Kidney epithelial cell (primary cell): Measurements from ENCODE around the gene GUCY1A1. TPM values are rescaled to one million over a fixed set of nuclear protein-coding genes. Genes with fewer than 3 reads are reported as not detected.

ENCODE experiments used
- DNase-seq: peaks from one replicate; pipeline ENCODE4 v3.0.0-alpha.2; 2010; ENCODE audit warnings: low read depth
- H3K27me3 ChIP-seq: 2 replicates; pipeline ENCODE4 v1.6.0; 2011; ENCODE audit warnings: low read length; ENCODE audit not compliant: control insufficient read depth, insufficient read depth
- H3K36me3 ChIP-seq: 2 replicates; pipeline ENCODE4 v1.5.1; 2011; ENCODE audit warnings: low read length; ENCODE audit not compliant: control insufficient read depth, insufficient read depth
- H3K4me3 ChIP-seq: 2 replicates; pipeline ENCODE4 v1.5.1; 2011; ENCODE audit warnings: low read depth, mild to moderate bottlenecking, control low read depth, low read length
- CTCF ChIP-seq: IDR thresholded peaks from 2 replicates; pipeline ENCODE4 v1.5.1; 2011; ENCODE audit warnings: mild to moderate bottlenecking, moderate library complexity, low read length, control low read depth, inconsistent platforms; ENCODE audit not compliant: insufficient read depth, poor library complexity, severe bottlenecking
- total RNA-seq: library from RNA; depleted of rRNA; stranded (reverse); fragments of >200 nt; gene quantifications from 2 replicates; pipeline ENCODE4 v1.2.3, GENCODE V29; 2015

The GUCY1A1 gene
- total RNA-seq, 1 donor from 2014 or later, result 3.1 TPM

GRCh38 chr4:155656025-155656424, 10.6 kb upstream of the GUCY1A1 start:
- Histone ChIP-seq H3K27me3 (no peaks in the 10 kb centered on the region), H3K4me3 (no peak overlapping the region), H3K36me3 (no peaks in the 10 kb centered on the region)
- DNase-seq, result no peak
- TF ChIP-seq CTCF, result no peak

DNA sequence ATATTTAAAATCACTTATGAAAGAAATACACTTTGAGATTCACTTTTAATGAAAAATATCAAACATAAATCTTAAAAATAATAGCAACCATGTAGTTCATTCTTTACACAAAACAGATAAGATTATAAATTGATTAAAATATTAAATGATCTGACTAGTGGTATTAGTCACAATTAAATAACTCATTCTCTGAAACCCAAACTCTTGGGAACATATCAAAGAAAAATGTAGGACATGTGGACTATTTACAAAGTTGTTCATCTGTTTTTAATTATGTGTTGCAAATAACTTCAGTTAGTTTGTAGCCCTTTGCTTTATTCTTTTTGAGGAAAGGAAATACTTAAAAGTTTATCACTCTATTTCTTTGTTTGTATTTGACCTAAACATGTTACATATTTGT, 9.5 kb upstream of the GUCY1A1 start:
- Histone ChIP-seq H3K4me3 (no peak overlapping the region), H3K27me3 (no peaks in the 10 kb centered on the region), H3K36me3 (no peaks in the 10 kb centered on the region)
- TF ChIP-seq CTCF, result no peak
- DNase-seq, result no peak

DNA sequence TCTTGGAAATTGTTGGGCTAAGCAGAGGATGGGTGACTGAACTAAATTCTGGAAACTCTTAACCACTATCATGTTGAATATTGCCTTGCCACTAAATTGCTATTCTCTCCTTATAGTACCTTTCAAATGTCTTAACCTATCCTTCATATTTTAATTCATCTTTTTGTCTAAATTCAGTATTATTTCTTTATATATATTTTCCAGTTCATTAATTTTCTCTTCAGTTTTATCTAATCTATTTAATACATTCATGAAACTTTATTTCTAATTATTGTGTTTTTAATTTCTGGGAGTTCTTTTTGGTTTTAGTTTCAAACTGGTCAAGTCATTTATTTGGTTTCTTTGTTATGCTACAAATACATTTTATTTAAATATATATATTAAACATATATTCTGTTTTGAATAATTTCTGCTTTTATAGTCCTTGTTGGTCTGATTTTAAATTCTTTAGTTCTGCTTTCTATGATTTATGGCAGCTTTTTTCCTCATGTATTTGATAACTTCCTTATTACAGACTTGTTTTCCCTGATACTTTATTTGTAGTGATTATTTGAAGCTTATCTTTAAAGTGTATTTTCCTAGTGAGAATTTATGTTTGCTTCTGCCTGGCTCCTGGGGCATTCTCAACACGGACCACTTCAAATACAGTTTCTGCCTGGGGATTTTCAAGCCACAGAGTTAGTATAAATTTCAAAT, 8.5 kb upstream of the GUCY1A1 start:
- no peak overlapping the region for H3K4me3 ChIP-seq
- TF ChIP-seq CTCF, result no peak
- no peak for DNase-seq
- no peaks in the 10 kb centered on the region for H3K27me3 ChIP-seq
- H3K36me3 ChIP-seq, result no peaks in the 10 kb centered on the region

DNA sequence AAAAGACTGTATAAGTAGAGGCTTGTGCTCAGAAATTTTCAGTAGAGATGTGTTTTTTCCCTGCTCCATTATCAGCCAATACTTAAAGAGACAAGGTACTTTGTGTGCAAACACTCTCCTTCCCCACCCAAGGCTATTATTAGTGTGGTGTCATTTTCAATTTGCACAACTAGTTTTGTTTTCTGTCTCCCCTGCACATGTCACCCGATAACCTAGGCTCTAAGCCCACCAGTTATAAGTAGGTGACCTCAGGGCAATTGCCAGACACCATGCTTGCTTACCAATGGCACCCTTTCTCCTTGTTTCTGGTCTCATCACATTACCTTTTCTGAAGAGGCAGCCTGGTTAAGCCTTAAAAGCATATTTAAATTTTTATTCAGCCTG, 8.0 kb upstream of the GUCY1A1 start:
- no peak for DNase-seq
- H3K4me3 ChIP-seq, result no peak overlapping the region
- no peaks in the 10 kb centered on the region for H3K36me3 ChIP-seq
- no peak for TF ChIP-seq CTCF
- no peaks in the 10 kb centered on the region for H3K27me3 ChIP-seq

DNA sequence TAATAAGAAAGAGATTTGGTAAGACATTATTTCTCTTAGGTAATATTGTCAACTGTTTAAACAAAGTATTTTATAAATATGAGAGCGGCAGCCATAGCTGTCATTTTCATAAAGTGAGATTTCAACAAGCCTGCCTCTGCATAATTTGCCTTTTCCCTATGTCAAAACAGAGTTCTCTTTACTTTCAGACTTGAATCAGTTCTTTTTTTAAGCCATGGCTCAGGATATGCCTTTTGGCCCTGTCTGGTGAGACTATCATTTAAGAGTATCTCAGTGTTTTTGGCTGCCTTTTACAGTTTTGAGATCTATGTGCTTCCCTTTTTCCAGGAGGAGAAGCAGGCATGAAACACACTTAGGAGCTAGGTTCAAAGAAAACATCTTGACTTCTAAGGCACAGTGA, 7.5 kb upstream of the GUCY1A1 start:
- no peak for TF ChIP-seq CTCF
- no peaks in the 10 kb centered on the region for H3K27me3 ChIP-seq
- DNase-seq, result no peak
- H3K36me3 ChIP-seq, result no peaks in the 10 kb centered on the region
- no peak overlapping the region for H3K4me3 ChIP-seq

- no peaks in the 10 kb centered on the region for H3K36me3 ChIP-seq
- no peak overlapping the region for H3K4me3 ChIP-seq
- no peaks in the 10 kb centered on the region for H3K27me3 ChIP-seq
- no peak for TF ChIP-seq CTCF
- no peak for DNase-seq
These were observed 6.2 kb upstream of the GUCY1A1 start for GRCh38 chr4:155660436-155660835.
